H1 (cell line): ENCODE data around the gene RRAS. TPM values are rescaled to one million over a fixed set of nuclear protein-coding genes. Genes with fewer than 3 reads are reported as not detected.

Source experiments
- CTCF ChIA-PET: fragments of 300-600 bp; sonication (Branson Sonifier 250); formaldehyde crosslinking; loops from one replicate; lab custom pipeline; 2021; ENCODE audit not compliant: partially characterized antibody; lab: Charles Lee
- POLR2A ChIA-PET: fragments of 300-600 bp; sonication (Branson Sonifier 250); formaldehyde crosslinking; loops from one replicate; lab custom pipeline; 2021; ENCODE audit warnings: inconsistent platforms; ENCODE audit not compliant: partially characterized antibody; lab: Charles Lee
- DNase-seq, 2 experiments: peaks; one replicate each; pipeline versions ENCODE4 v3.0.0 to v3.0.0-alpha.2; 2010 to 2022; ENCODE audit warnings: low spot score in 2 of 2, low read depth in 1 of 2, mixed read lengths in 1 of 2
- FAIRE-seq: peaks from 2 replicates; lab custom pipeline; 2011; peaks lifted over from hg19 to GRCh38; lab: Jason Lieb, UNC
- H2AFZ ChIP-seq: 2 replicates; pipeline ENCODE4 v1.8.1; 2012; ENCODE audit warnings: low read length, inconsistent platforms
- H2AK5ac ChIP-seq: 2 replicates; pipeline ENCODE4 v1.6.1; 2013; ENCODE audit warnings: low read depth, low read length
- H2BK120ac ChIP-seq: replicated peaks from 2 replicates; pipeline ENCODE3; 2013; ENCODE audit warnings: low read depth, low read length, inconsistent platforms
- H2BK12ac ChIP-seq: 2 replicates; pipeline ENCODE4 v1.6.1; 2013; ENCODE audit warnings: low read depth, low read length
- H2BK15ac ChIP-seq: 2 replicates; pipeline ENCODE4 v1.6.1; 2013; ENCODE audit warnings: low read length
- H2BK20ac ChIP-seq: 2 replicates; pipeline ENCODE4 v1.6.1; 2013; ENCODE audit warnings: low read length
- H2BK5ac ChIP-seq: 2 replicates; pipeline ENCODE4 v1.6.1; 2013; ENCODE audit warnings: low read depth, low read length
- H3K14ac ChIP-seq: 2 replicates; pipeline ENCODE4 v1.6.1; 2013; ENCODE audit warnings: inconsistent platforms; ENCODE audit not compliant: insufficient read length
- H3K18ac ChIP-seq: 2 replicates; pipeline ENCODE4 v1.6.1; 2013; ENCODE audit warnings: low read length; ENCODE audit errors: extremely low read depth
- H3K23ac ChIP-seq: 2 replicates; pipeline ENCODE4 v1.6.1; 2013; ENCODE audit warnings: inconsistent platforms; ENCODE audit not compliant: insufficient read length
- H3K23me2 ChIP-seq: 2 replicates; pipeline ENCODE4 v1.6.1; 2013; ENCODE audit warnings: low read depth, low read length
- H3K27ac ChIP-seq: 2 replicates; pipeline ENCODE4 v1.6.1; 2011; ENCODE audit warnings: low read depth, low read length, inconsistent platforms
- H3K27me3 ChIP-seq, 4 experiments: replicated peaks in 1 of 4; 1 replicate in 1 of 4; 2 replicates in 3 of 4; pipeline versions ENCODE4 v1.6.1 to v1.8.1; 2011 to 2013; ENCODE audit warnings: low read length in 3 of 4, mild to moderate bottlenecking in 3 of 4, inconsistent platforms in 2 of 4, mixed read lengths in 2 of 4, moderate library complexity in 1 of 4; ENCODE audit not compliant: control insufficient read depth in 3 of 4, insufficient read depth in 3 of 4; ENCODE audit errors: extremely low read depth in 1 of 4
- H3K36me3 ChIP-seq, 4 experiments: 2 replicates each; pipeline versions ENCODE4 v1.6.1 to v1.8.1; 2011 to 2013; ENCODE audit warnings: mild to moderate bottlenecking in 4 of 4, low read length in 3 of 4, moderate library complexity in 2 of 4, control low read depth in 1 of 4, inconsistent platforms in 1 of 4; ENCODE audit not compliant: insufficient read depth in 4 of 4, control insufficient read depth in 2 of 4
- H3K4ac ChIP-seq: replicated peaks from 2 replicates; pipeline ENCODE3; 2013; ENCODE audit warnings: low read length, low read depth, mixed read lengths, inconsistent platforms; ENCODE audit not compliant: insufficient read length
- H3K4me1 ChIP-seq, 4 experiments: replicated peaks in 1 of 4; 1 replicate in 1 of 4; 2 replicates in 3 of 4; pipeline versions ENCODE4 v1.6.1 to v1.8.1; 2011 to 2013; ENCODE audit warnings: low read length in 3 of 4, inconsistent platforms in 2 of 4, mixed read lengths in 1 of 4; ENCODE audit not compliant: insufficient read depth in 4 of 4, control insufficient read depth in 3 of 4
- H3K4me2 ChIP-seq, 2 experiments: 2 replicates each; pipeline versions ENCODE4 v1.6.1 to v1.8.1; 2011 to 2013; ENCODE audit warnings: low read depth in 2 of 2, low read length in 2 of 2, control low read depth in 1 of 2, inconsistent platforms in 1 of 2, mild to moderate bottlenecking in 1 of 2; ENCODE audit not compliant: insufficient read depth in 1 of 2
- H3K4me3 ChIP-seq, 4 experiments: fragments of 200-600, 300-600 bp in 1 of 4; sonication (generic), shearing (Covaris generic), sonication (Bioruptor Twin) in 1 of 4; 2 replicates each; pipeline versions ENCODE4 v1.5.1 to v1.8.1; 2011 to 2016; ENCODE audit warnings: low read length in 4 of 4, low read depth in 3 of 4, control low read depth in 2 of 4, inconsistent platforms in 2 of 4, mild to moderate bottlenecking in 2 of 4, mixed read lengths in 1 of 4, moderate library complexity in 1 of 4; ENCODE audit not compliant: insufficient read depth in 2 of 4; ENCODE audit errors: extremely low read depth in 1 of 4
- H3K56ac ChIP-seq: replicated peaks from 2 replicates; pipeline ENCODE3; 2013; ENCODE audit warnings: low read depth, mild to moderate bottlenecking, mixed read lengths, low read length, inconsistent platforms; ENCODE audit not compliant: insufficient read length
- H3K79me1 ChIP-seq: 2 replicates; pipeline ENCODE4 v1.6.1; 2013; ENCODE audit warnings: low read depth, low read length, control low read depth
- H3K79me2 ChIP-seq, 2 experiments: 2 replicates each; pipeline versions ENCODE4 v1.6.1 to v1.8.1; 2012 to 2013; ENCODE audit warnings: low read length in 2 of 2, mild to moderate bottlenecking in 2 of 2, inconsistent platforms in 1 of 2; ENCODE audit not compliant: insufficient read depth in 2 of 2, control insufficient read depth in 1 of 2
- H3K9ac ChIP-seq, 4 experiments: replicated peaks in 1 of 4; 1 replicate in 1 of 4; 2 replicates in 3 of 4; pipeline versions ENCODE4 v1.6.1 to v1.8.1; 2011 to 2013; ENCODE audit warnings: low read depth in 3 of 4, low read length in 3 of 4, control low read depth in 2 of 4, mild to moderate bottlenecking in 2 of 4, moderate library complexity in 2 of 4, inconsistent platforms in 1 of 4; ENCODE audit errors: extremely low read depth in 1 of 4
- H3K9me3 ChIP-seq, 2 experiments: 2 replicates each; pipeline versions ENCODE4 v1.6.1 to v1.8.1; 2012 to 2013; ENCODE audit warnings: mild to moderate bottlenecking in 2 of 2, moderate library complexity in 2 of 2, control low read depth in 1 of 2, inconsistent platforms in 1 of 2, low read depth in 1 of 2, low read length in 1 of 2, mixed read lengths in 1 of 2; ENCODE audit not compliant: insufficient read depth in 2 of 2
- H4K20me1 ChIP-seq, 2 experiments: replicated peaks in 1 of 2; 2 replicates each; pipeline versions ENCODE3 to v1.8.1; 2011 to 2013; ENCODE audit warnings: inconsistent platforms in 2 of 2, low read length in 2 of 2, mild to moderate bottlenecking in 1 of 2; ENCODE audit not compliant: insufficient read depth in 2 of 2, control insufficient read depth in 1 of 2
- H4K5ac ChIP-seq: 2 replicates; pipeline ENCODE4 v1.6.1; 2013; ENCODE audit warnings: low read length, low read depth, mixed read lengths, inconsistent platforms; ENCODE audit not compliant: insufficient read length
- H4K8ac ChIP-seq: 2 replicates; pipeline ENCODE4 v1.8.0; 2013; ENCODE audit warnings: mild to moderate bottlenecking, moderate library complexity, low read length, inconsistent platforms; ENCODE audit not compliant: insufficient read depth; ENCODE audit errors: extremely low read depth
- H4K91ac ChIP-seq: replicated peaks from 2 replicates; pipeline ENCODE3; 2013; ENCODE audit warnings: low read length, mixed read lengths, inconsistent platforms; ENCODE audit not compliant: insufficient read length
- CREB1 ChIP-seq: IDR thresholded peaks from 2 replicates; pipeline ENCODE4 v1.6.1; 2012; ENCODE audit warnings: inconsistent platforms
- POLR2A ChIP-seq, 2 experiments: IDR thresholded peaks; 1 replicate in 1 of 2; 2 replicates in 1 of 2; pipeline ENCODE4 v1.6.1; 2011; ENCODE audit warnings: low read depth in 2 of 2, low read length in 2 of 2, mild to moderate bottlenecking in 2 of 2; ENCODE audit errors: control extremely low read depth in 1 of 2
- WGBS, 2 experiments: shearing (Covaris generic) in 1 of 2; methylation state at CpG; one replicate each; pipeline versions ENCODE4 v1.1.6 to v1.1.7; 2013 to 2015; ENCODE audit warnings: low lambda C conversion rate in 2 of 2, mixed read lengths in 2 of 2, inconsistent platforms in 1 of 2, low coverage in 1 of 2, missing lambda C conversion rate in 1 of 2; ENCODE audit not compliant: insufficient replicate concordance in 2 of 2, insufficient coverage in 1 of 2, insufficient read length in 1 of 2; ENCODE audit errors: extremely low coverage in 1 of 2, missing lambda C conversion rate in 1 of 2; 5-methylcytosine and 5-hydroxymethylcytosine counted together
- polyA plus RNA-seq, 7 experiments: library from polyadenylated mRNA; depleted of rRNA in 3 of 7; stranded (reverse) in 5 of 7; unstranded in 2 of 7; fragments of >200 nt in 5 of 7; fragments of 200-250 nt in 2 of 7; gene quantifications; 1 replicate in 5 of 7; 2 replicates in 1 of 7; 4 replicates in 1 of 7; pipeline versions ENCODE4 v1.2.1 to v1.2.3, GENCODE V29; 2011 to 2013; ENCODE audit warnings: missing spikeins in 2 of 7, mixed read lengths in 2 of 7
- total RNA-seq: library from RNA; stranded (reverse); fragmentation: NEBNext Ultra II Directional; extraction: Animal tissue kit (Norgen Biotek cat#: 25700); gene quantifications from 2 replicates; pipeline ENCODE4 v1.2.1, GENCODE V29; 2021

RRAS gene
- total and polyA plus RNA-seq, 2 of the 8 experiments (the other 6 are each of a cell fraction or from before 2014, with no cell fraction given): 17.7 to 49.1 TPM

DNA sequence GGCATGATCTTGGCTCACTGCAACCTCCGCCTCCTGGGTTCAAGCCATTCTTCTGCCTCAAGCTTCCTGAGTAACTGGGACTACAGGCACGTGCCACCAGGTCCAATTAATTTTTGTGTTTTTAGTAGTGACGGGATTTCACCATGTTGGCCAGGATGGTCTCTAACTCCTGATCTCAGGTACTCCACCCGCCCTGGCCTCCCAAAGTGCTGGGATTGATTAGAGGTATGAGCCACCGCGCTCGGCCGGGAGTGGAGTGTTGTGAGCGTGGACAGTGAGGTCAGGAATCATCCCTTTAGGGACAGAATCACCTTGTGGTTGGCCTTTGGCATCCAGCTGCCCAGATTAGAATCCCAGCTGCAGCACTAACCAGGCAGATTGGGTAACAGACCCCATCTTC lies 10.3 kb downstream of the RRAS start:
- peaks cover 0 to 28% (median 8%) of the 10 kb centered on the region in 4 experiments; a peak in 6 of 8 replicates for H3K36me3 ChIP-seq
- no peak overlapping the region for H3K27ac ChIP-seq
- DNase-seq: no peak
- H2BK20ac ChIP-seq: no peak overlapping the region
- H3K4ac ChIP-seq: no peak overlapping the region
- CTCF ChIA-PET: interaction anchor here (1.4 to 2.0 kb wide), 2 partner anchors 32 to 123 kb away, joined by 4 to 6 read pairs; no protein-coding TSS in a partner anchor
- TF ChIP-seq POLR2A (IDR thresholded peaks at IDR 0.05; ENCODE audit: control extremely low read depth in 1 of 2, low read depth in 2 of 2, low read length in 2 of 2) (peak in 1 of 2 experiments; percentile 24; a peak in 1 of 3 replicates), CREB1 (no peak)
- H3K9ac ChIP-seq: no peak overlapping the region
- FAIRE-seq: no peak
- H4K91ac ChIP-seq: no peak overlapping the region
- POLR2A ChIA-PET: interaction anchor here (0.6 to 50.7 kb wide), 10 partner anchors 9 to 219 kb away, joined by 3 to 840 read pairs (median 4); partner anchors contain the start of genes BCL2L12, IRF3, PIH1D1 and PRR12
- H2BK12ac ChIP-seq: no peak overlapping the region
- no peak overlapping the region for H2BK5ac ChIP-seq
- H2BK15ac ChIP-seq: no peak overlapping the region
- no peaks in the 10 kb centered on the region for H3K9me3 ChIP-seq
- no peaks in the 10 kb centered on the region for H3K79me2 ChIP-seq
- H3K27me3 ChIP-seq: no peaks in the 10 kb centered on the region
- H3K79me1 ChIP-seq: no peaks in the 10 kb centered on the region
- H3K23ac ChIP-seq: no peak overlapping the region
- no peak overlapping the region for H3K56ac ChIP-seq
- peaks cover under 1 to 4% of the 10 kb centered on the region in 2 experiments for H4K20me1 ChIP-seq
- H3K23me2 ChIP-seq: no peaks in the 10 kb centered on the region
- no peak overlapping the region for H2BK120ac ChIP-seq
- no peak overlapping the region for H3K4me2 ChIP-seq
- no peak overlapping the region for H2AFZ ChIP-seq
- no peak overlapping the region for H3K18ac ChIP-seq
- no peak overlapping the region for H4K5ac ChIP-seq
- no peak overlapping the region for H4K8ac ChIP-seq
- WGBS, 2 experiments: 92% methylated on average over 9 of the region's 9 CpGs; no CpG with 5 or more reads in 1 of the 2 experiments
- H3K4me1 ChIP-seq: 0 out of 7 replicates have a peak, but pooled peaks cover 0 to 3% (median 0%) of the 10 kb centered on the region in 4 experiments
- no peak overlapping the region for H2AK5ac ChIP-seq
- no peak overlapping the region for H3K14ac ChIP-seq
- no peak overlapping the region for H3K4me3 ChIP-seq
